MM.1S (cell line): ENCODE measurements around the gene NDUFB8.

Experiments used
- DNase-seq: peaks from one replicate; pipeline ENCODE4 v3.0.0-alpha.2; 2015
- H2AFZ ChIP-seq: fragments of 300-600 bp; sonication (generic); 2 replicates; pipeline ENCODE4 v1.6.0; 2016; ENCODE audit warnings: antibody characterized with exemption, low read length
- H3F3A ChIP-seq: fragments of 300-600 bp; sonication (generic); 2 replicates; pipeline ENCODE4 v1.6.1; 2016; ENCODE audit warnings: mild to moderate bottlenecking, antibody characterized with exemption, low read length, moderate library complexity, mixed read lengths; ENCODE audit not compliant: insufficient read depth
- H3K27ac ChIP-seq: fragments of 300-600 bp; sonication (generic); 2 replicates; pipeline ENCODE4 v1.5.1; 2016; ENCODE audit warnings: mild to moderate bottlenecking, low read length
- H3K27me3 ChIP-seq: fragments of 300-600 bp; sonication (generic); replicated peaks from 2 replicates; pipeline ENCODE4 v1.6.0; 2016; ENCODE audit warnings: low read length; ENCODE audit not compliant: insufficient read depth
- H3K36me3 ChIP-seq: fragments of 300-600 bp; sonication (generic); replicated peaks from 2 replicates; pipeline ENCODE4 v1.6.1; 2016; ENCODE audit warnings: mild to moderate bottlenecking, low read length, mixed read lengths; ENCODE audit not compliant: insufficient read depth
- H3K4me1 ChIP-seq: fragments of 300-600 bp; sonication (generic); 2 replicates; pipeline ENCODE4 v1.6.1; 2016; ENCODE audit warnings: low read length, mixed read lengths
- H3K4me2 ChIP-seq: fragments of 300-600 bp; sonication (generic); 2 replicates; pipeline ENCODE4 v1.6.0; 2016; ENCODE audit warnings: low read depth, low read length
- H3K4me3 ChIP-seq: fragments of 300-600 bp; sonication (generic); 2 replicates; pipeline ENCODE4 v1.5.1; 2016; ENCODE audit warnings: low read length, mixed read lengths
- H3K79me2 ChIP-seq: fragments of 300-600 bp; sonication (generic); 2 replicates; pipeline ENCODE4 v1.6.1; 2016; ENCODE audit warnings: mixed run types, low read length, mixed read lengths
- H3K9ac ChIP-seq: fragments of 300-600 bp; sonication (generic); 2 replicates; pipeline ENCODE4 v1.6.1; 2016; ENCODE audit warnings: low read length, mixed read lengths
- H3K9me2 ChIP-seq: fragments of 300-600 bp; sonication (generic); replicated peaks from 2 replicates; pipeline ENCODE4 v1.6.1; 2016; ENCODE audit warnings: mild to moderate bottlenecking, low read length, mixed read lengths; ENCODE audit not compliant: insufficient read depth
- H3K9me3 ChIP-seq: fragments of 300-600 bp; sonication (generic); replicated peaks from 2 replicates; pipeline ENCODE4 v1.6.1; 2016; ENCODE audit warnings: mild to moderate bottlenecking, low read length, mixed read lengths; ENCODE audit not compliant: insufficient read depth
- H4K20me1 ChIP-seq: fragments of 300-600 bp; sonication (generic); 2 replicates; pipeline ENCODE4 v1.6.1; 2016; ENCODE audit warnings: mild to moderate bottlenecking, low read length, moderate library complexity, mixed read lengths; ENCODE audit not compliant: insufficient read depth
- CTCF ChIP-seq: fragments of 300-600 bp; sonication (generic); IDR thresholded peaks from 2 replicates; pipeline ENCODE4 v1.5.1; 2016; ENCODE audit warnings: antibody characterized with exemption, low read length, mixed read lengths
- EZH2 ChIP-seq: fragments of 300-600 bp; sonication (generic); optimal IDR thresholded peaks from 2 replicates; pipeline ENCODE3; 2017; ENCODE audit warnings: low read depth, mild to moderate bottlenecking, antibody characterized with exemption, low read length, mixed read lengths
- EZH2phosphoT487 ChIP-seq: fragments of 300-600 bp; sonication (generic); IDR thresholded peaks from 2 replicates; pipeline ENCODE4 v1.6.1; 2018; ENCODE audit warnings: antibody characterized with exemption, low read length

Gene NDUFB8

GRCh38 chr10:100477970-100478369 is 51.7 kb downstream of the NDUFB8 start:
- no peak overlapping the region for H3K27ac ChIP-seq
- no peak overlapping the region for H3K9ac ChIP-seq
- no peaks in the 10 kb centered on the region for H3K79me2 ChIP-seq
- H3K9me2 ChIP-seq: no peaks in the 10 kb centered on the region
- H3K4me1 ChIP-seq: no peaks in the 10 kb centered on the region
- no peaks in the 10 kb centered on the region for H4K20me1 ChIP-seq
- H3K27me3 ChIP-seq: peaks cover 11% of the 10 kb centered on the region
- H3K4me3 ChIP-seq: no peak overlapping the region
- H2AFZ ChIP-seq: no peak overlapping the region
- DNase-seq: no peak
- no peaks in the 10 kb centered on the region for H3K9me3 ChIP-seq
- H3F3A ChIP-seq: peaks cover 11% of the 10 kb centered on the region; the same call in 1 of the 2 replicates
- H3K4me2 ChIP-seq: no peak overlapping the region
- TF ChIP-seq CTCF (no peak), EZH2phosphoT487 (no peak), EZH2 (no peak)
- H3K36me3 ChIP-seq: no peaks in the 10 kb centered on the region
